Endodermal cell (in vitro differentiated cells): ENCODE measurements around the gene MSH3. TPM values are rescaled to one million over a fixed set of nuclear protein-coding genes. Genes with fewer than 3 reads are reported as not detected.
A peak's percentile ranks its signal among the peaks of the same experiment; 100 is the strongest.

Experiments
- DNase-seq: peaks from one replicate; pipeline ENCODE4 v3.0.0-alpha.2; 2017
- H3K27ac ChIP-seq: 2 replicates; pipeline ENCODE4 v1.5.1; 2013; ENCODE audit warnings: mild to moderate bottlenecking, low read depth, low read length, moderate library complexity
- H3K27me3 ChIP-seq: 2 replicates; pipeline ENCODE4 v1.6.1; 2013; ENCODE audit warnings: mild to moderate bottlenecking, low read length, moderate library complexity; ENCODE audit not compliant: insufficient read depth, control insufficient read depth, poor library complexity, severe bottlenecking
- H3K36me3 ChIP-seq: 2 replicates; pipeline ENCODE4 v1.7.0; 2013; ENCODE audit warnings: mild to moderate bottlenecking, low read length, moderate library complexity; ENCODE audit not compliant: control insufficient read depth, insufficient read depth
- H3K4me1 ChIP-seq: one replicate; pipeline ENCODE4 v1.7.0; 2013; ENCODE audit warnings: low read length; ENCODE audit not compliant: control insufficient read depth, insufficient read depth
- H3K4me3 ChIP-seq: 2 replicates; pipeline ENCODE4 v1.5.1; 2013; ENCODE audit warnings: mild to moderate bottlenecking, low read length, moderate library complexity
- H3K9ac ChIP-seq: 2 replicates; pipeline ENCODE4 v1.6.1; 2013; ENCODE audit warnings: mild to moderate bottlenecking, low read length, moderate library complexity; ENCODE audit not compliant: poor library complexity, severe bottlenecking; ENCODE audit errors: extremely low read depth
- H3K9me3 ChIP-seq: 2 replicates; pipeline ENCODE4 v1.6.1; 2013; ENCODE audit warnings: mild to moderate bottlenecking, low read length, moderate library complexity; ENCODE audit not compliant: control insufficient read depth
- H3K27ac Mint-ChIP-seq: 2 replicates; pipeline ENCODE4 v1.8.0; 2020; ENCODE audit warnings: mixed read lengths
- H3K27me3 Mint-ChIP-seq: 2 replicates; pipeline ENCODE4 v1.8.0; 2021; ENCODE audit warnings: mild to moderate bottlenecking, mixed read lengths; ENCODE audit not compliant: insufficient read depth
- H3K36me3 Mint-ChIP-seq: 2 replicates; pipeline ENCODE4 v1.8.0; 2020; ENCODE audit warnings: low read depth, mixed read lengths
- H3K4me1 Mint-ChIP-seq: 2 replicates; pipeline ENCODE4 v1.8.0; 2020; ENCODE audit warnings: mixed read lengths
- H3K4me3 Mint-ChIP-seq: 2 replicates; pipeline ENCODE4 v1.8.0; 2020; ENCODE audit warnings: mild to moderate bottlenecking, moderate library complexity, mixed read lengths
- H3K9me3 Mint-ChIP-seq: 2 replicates; pipeline ENCODE4 v1.8.0; 2020; ENCODE audit warnings: mild to moderate bottlenecking, mixed read lengths
- WGBS, 2 experiments: methylation state at CpG; one replicate each; pipeline versions ENCODE4 v1.1.5 to v1.1.7; 2013; ENCODE audit warnings: missing lambda C conversion rate in 2 of 2, mixed read lengths in 1 of 2; ENCODE audit not compliant: insufficient coverage in 1 of 2, insufficient read length in 1 of 2; 5-methylcytosine and 5-hydroxymethylcytosine counted together
- total RNA-seq, 2 donors: library from RNA; stranded (reverse); fragmentation: NEBNext Ultra II Directional in 1 of 2; extraction: Animal tissue kit (Norgen Biotek cat#: 25700) in 1 of 2; gene quantifications; 2 replicates in 1 of 2; 3 replicates in 1 of 2; pipeline ENCODE4 v1.2.1, GENCODE V29; 2021
- TF ChIP-seq, protein P1 (sequence below): fragments of 200-600 bp; sonication (generic); conservative IDR thresholded peaks from 2 replicates; pipeline ENCODE4 v1.5.0; 2021; ENCODE audit warnings: antibody characterized with exemption, mild to moderate bottlenecking

Gene MSH3
- total RNA-seq, 2 donors from 2014 or later = 17.3 to 25.2 TPM

DNA sequence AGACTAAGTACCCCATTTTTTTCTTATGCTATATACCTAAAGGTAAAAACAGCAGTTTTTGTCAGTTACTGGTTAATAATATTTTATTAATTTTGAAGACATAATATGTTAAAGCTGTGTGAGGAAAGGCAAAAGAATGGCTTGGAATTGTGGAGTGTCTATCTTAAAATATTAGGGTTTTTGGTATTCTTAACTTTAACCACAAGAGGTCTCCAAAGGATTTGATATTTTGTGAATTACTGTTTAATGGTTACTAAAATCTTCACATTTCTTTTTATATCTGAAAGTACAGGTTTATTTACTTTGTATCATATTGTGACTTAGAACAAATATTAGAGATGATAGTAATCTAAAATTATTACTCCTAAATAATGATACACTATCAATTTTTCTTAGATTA, 32.3 kb downstream of the MSH3 start:
- no peaks in the 10 kb centered on the region for H3K27me3 ChIP-seq
- H3K9me3 Mint-ChIP-seq = peaks cover 6% of the 10 kb centered on the region
- H3K4me3 Mint-ChIP-seq = no peak overlapping the region
- no peak overlapping the region for H3K9ac ChIP-seq
- H3K9me3 ChIP-seq = no peaks in the 10 kb centered on the region
- H3K27me3 Mint-ChIP-seq = no peaks in the 10 kb centered on the region
- TF ChIP-seq, protein P1, sequence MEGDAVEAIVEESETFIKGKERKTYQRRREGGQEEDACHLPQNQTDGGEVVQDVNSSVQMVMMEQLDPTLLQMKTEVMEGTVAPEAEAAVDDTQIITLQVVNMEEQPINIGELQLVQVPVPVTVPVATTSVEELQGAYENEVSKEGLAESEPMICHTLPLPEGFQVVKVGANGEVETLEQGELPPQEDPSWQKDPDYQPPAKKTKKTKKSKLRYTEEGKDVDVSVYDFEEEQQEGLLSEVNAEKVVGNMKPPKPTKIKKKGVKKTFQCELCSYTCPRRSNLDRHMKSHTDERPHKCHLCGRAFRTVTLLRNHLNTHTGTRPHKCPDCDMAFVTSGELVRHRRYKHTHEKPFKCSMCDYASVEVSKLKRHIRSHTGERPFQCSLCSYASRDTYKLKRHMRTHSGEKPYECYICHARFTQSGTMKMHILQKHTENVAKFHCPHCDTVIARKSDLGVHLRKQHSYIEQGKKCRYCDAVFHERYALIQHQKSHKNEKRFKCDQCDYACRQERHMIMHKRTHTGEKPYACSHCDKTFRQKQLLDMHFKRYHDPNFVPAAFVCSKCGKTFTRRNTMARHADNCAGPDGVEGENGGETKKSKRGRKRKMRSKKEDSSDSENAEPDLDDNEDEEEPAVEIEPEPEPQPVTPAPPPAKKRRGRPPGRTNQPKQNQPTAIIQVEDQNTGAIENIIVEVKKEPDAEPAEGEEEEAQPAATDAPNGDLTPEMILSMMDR = peak; percentile 72
- H3K4me3 ChIP-seq = no peak overlapping the region
- peaks cover 11% of the 10 kb centered on the region for H3K36me3 ChIP-seq
- H3K27ac Mint-ChIP-seq = no peak overlapping the region
- H3K4me1 Mint-ChIP-seq = no peaks in the 10 kb centered on the region
- H3K36me3 Mint-ChIP-seq = peaks cover 25% of the 10 kb centered on the region
- DNase-seq = no peak
- H3K27ac ChIP-seq = no peak overlapping the region
- no peaks in the 10 kb centered on the region for H3K4me1 ChIP-seq

DNA sequence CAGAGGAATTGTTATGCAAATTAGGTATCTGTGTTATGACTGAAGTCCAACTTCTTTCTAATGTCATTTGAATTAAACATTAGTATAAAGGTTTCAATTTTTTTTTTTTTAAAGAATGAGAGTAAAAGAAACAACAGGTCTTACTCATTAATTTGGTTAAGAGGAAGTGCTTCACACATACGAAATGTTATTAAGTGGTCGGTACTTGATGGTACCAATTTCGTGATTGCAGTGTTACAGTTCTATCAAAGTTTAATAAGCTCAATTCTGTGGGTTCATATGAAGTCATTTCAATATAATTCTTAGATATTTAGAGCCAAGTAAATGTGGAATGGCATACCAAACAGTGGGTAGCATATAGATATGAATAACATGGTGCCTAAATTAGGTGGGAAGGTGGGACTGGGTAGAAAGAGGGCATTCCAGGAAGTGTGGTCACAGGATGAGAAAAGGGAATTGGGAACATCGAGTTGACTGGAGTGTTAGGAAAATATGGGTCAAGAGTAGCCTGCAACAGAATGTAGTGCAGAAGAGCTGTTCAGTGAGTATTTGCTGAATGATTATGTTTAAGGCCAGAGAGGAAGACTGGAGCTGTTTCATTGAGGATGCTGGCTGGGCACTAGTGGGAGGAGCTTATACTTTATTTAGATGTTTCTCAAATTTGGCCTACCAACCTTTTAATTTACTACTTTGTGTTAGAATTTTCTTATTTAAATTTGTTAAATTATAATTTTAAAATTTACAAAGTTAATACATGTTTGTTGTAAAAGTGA, 34.4 kb downstream of the MSH3 start:
- Histone ChIP-seq H3K4me1 (no peaks in the 10 kb centered on the region), H3K27ac (no peak overlapping the region), H3K9ac (no peak overlapping the region), H3K27me3 (no peaks in the 10 kb centered on the region), H3K36me3 (no peaks in the 10 kb centered on the region), H3K9me3 (no peaks in the 10 kb centered on the region), H3K4me3 (no peak overlapping the region)
- WGBS, 2 experiments = 85 to 96% methylated on average over 4 of the region's 4 CpGs
- Mint-ChIP-seq H3K36me3 (peaks cover 8% of the 10 kb centered on the region), H3K9me3 (peaks cover 2% of the 10 kb centered on the region), H3K27me3 (no peaks in the 10 kb centered on the region), H3K27ac (no peak overlapping the region), H3K4me1 (no peaks in the 10 kb centered on the region), H3K4me3 (no peak overlapping the region)
- TF ChIP-seq, protein P1 = no peak
- DNase-seq = no peak

DNA sequence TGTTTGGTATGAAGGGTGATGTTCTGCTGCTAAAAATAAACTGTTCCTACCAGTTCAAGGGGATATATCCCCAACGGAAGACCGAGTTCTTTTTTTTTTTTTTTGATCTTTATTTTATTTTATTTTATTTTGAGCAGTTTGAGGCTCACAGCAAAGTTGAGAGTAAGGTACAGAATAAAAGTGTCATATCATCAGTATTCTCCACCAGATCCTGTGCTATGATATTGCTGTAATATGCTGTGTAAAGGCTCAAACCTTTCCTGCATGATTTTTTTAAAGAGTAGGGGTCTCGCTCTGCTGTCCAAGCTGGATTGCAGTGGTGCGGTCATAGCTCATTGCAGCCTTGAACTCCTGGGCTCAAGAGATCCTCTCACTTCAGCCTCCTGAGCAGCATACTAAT, 35.2 kb downstream of the MSH3 start:
- Histone ChIP-seq H3K9me3 (no peaks in the 10 kb centered on the region), H3K4me1 (no peaks in the 10 kb centered on the region), H3K27ac (no peak overlapping the region), H3K36me3 (no peaks in the 10 kb centered on the region), H3K4me3 (no peak overlapping the region), H3K9ac (no peak overlapping the region), H3K27me3 (no peaks in the 10 kb centered on the region)
- Mint-ChIP-seq H3K27me3 (no peaks in the 10 kb centered on the region), H3K4me3 (no peak overlapping the region), H3K27ac (no peak overlapping the region), H3K36me3 (peaks cover 4% of the 10 kb centered on the region), H3K9me3 (no peaks in the 10 kb centered on the region), H3K4me1 (no peaks in the 10 kb centered on the region)
- 73% methylated on average over 4 of the region's 4 CpGs; no CpG with 5 or more reads in 1 of the 2 experiments for WGBS, 2 experiments
- TF ChIP-seq, protein P1 = no peak
- no peak for DNase-seq
